Vagina (tissue), 2 donors: ENCODE data around the gene SCAMP3. TPM values are rescaled to one million over a fixed set of nuclear protein-coding genes. Genes with fewer than 3 reads are reported as not detected.

Source experiments
- DNase-seq, 2 donors: peaks; one replicate each; pipeline ENCODE4 v3.0.0-alpha.2; 2017; ENCODE audit errors: extremely low spot score in 2 of 2
- H3K27ac ChIP-seq: fragments of 200-600 bp; sonication (generic); one replicate; pipeline ENCODE4 v1.5.1; 2019
- H3K27me3 ChIP-seq: fragments of 200-600 bp; sonication (generic); one replicate; pipeline ENCODE4 v1.5.1; 2019
- H3K36me3 ChIP-seq, 2 donors: fragments of 200-600 bp; sonication (generic); one replicate each; pipeline ENCODE4 v1.5.1; 2017 to 2019
- H3K4me1 ChIP-seq: fragments of 200-600 bp; sonication (generic); one replicate; pipeline ENCODE4 v1.5.1; 2019
- H3K4me3 ChIP-seq, 2 donors: fragments of 200-600 bp; sonication (generic); 1 replicate in 1 of 2; 2 replicates in 1 of 2; pipeline ENCODE4 v1.5.1; 2016 to 2019
- H3K9me3 ChIP-seq: fragments of 200-600 bp; sonication (generic); one replicate; pipeline ENCODE4 v1.5.1; 2019
- CTCF ChIP-seq, 3 experiments: fragments of 450-650 bp in 2 of 3; fragments of 200-600 bp in 1 of 3; sonication (generic) in 1 of 3; IDR thresholded peaks; one replicate each; pipeline ENCODE4 v1.5.1; 2017 to 2019; ENCODE audit warnings: antibody characterized with exemption in 3 of 3, mild to moderate bottlenecking in 2 of 3, moderate library complexity in 2 of 3
- POLR2A ChIP-seq, 2 donors: fragments of 450-650 bp; IDR thresholded peaks; one replicate each; pipeline ENCODE4 v1.6.1; 2017; ENCODE audit warnings: antibody characterized with exemption in 2 of 2, mild to moderate bottlenecking in 2 of 2, moderate library complexity in 2 of 2
- POLR2AphosphoS5 ChIP-seq, 2 donors: sonication (generic); formaldehyde crosslinking; IDR thresholded peaks; one replicate each; pipeline ENCODE4 v1.9.0; 2017; ENCODE audit warnings: antibody characterized with exemption in 2 of 2, mild to moderate bottlenecking in 2 of 2, low read depth in 1 of 2; ENCODE audit not compliant: insufficient read depth in 1 of 2
- intact Hi-C: fragments of 100-400 bp; cut with DNase I; formaldehyde crosslinking; loops from one replicate; pipeline ENCODE4 v1.15.1; 2023
- total RNA-seq: library from RNA; depleted of rRNA; stranded (reverse); fragments of >200 nt; gene quantifications from one replicate; pipeline ENCODE4 v1.2.3, GENCODE V29; 2016

Gene SCAMP3
- total RNA-seq, 1 donor from 2014 or later, result 44.7 TPM

DNA sequence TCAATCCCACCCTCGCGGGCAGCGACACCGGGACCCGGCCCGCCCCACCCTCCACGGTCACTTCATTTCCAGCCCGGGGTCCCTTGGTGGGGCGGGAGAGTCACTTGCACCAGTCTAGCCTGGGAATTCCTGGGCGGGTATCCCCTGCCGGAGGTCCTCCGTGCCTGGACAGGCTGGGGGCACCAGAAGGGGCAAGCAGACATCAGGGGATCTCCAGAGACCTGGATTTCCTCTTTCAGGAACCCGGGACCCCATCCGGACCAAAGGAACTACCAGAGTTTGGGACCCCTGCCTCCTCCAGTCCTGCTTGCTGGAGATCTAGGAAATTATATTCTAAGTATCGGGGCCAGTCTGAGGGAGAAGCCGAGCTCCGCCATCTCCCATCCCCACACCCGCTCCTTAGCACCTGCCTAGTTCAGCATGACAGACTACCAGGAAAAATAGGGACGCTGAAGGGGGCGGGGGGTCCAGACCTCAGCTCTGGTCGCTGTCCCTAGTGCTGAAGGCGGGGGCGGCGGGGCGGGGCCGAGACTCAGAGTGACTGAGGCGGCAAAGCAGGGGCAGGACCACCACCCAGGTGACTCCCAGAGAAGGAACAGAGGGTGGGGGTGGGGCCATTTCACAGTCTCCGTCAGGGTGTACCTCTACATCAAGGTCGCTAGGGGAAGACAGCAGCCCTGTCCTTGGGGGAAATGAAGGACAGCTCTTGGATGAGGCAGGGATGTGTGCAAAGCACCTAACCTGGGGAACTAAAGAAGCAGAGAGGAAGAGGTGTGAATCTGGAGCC, 15.9 kb upstream of the SCAMP3 start:
- Histone ChIP-seq H3K9me3 (no peaks in the 10 kb centered on the region), H3K36me3 (no peaks in the 10 kb centered on the region), H3K4me3 (peak overlapping the region; percentile 59 to 65), H3K27ac (peak overlapping the region; percentile 61), H3K4me1 (peaks cover 23% of the 10 kb centered on the region), H3K27me3 (no peaks in the 10 kb centered on the region)
- DNase-seq, result no peak
- intact Hi-C loops, result loop anchor here (5.0 kb wide), 1 partner anchor 44 kb away; the partner anchor contains the start of gene RUSC1
- no peak for TF ChIP-seq POLR2AphosphoS5 (IDR thresholded peaks at IDR 0.05; ENCODE audit: insufficient read depth in 1 of 2, low read depth in 1 of 2)
- peak in 1 of 3 experiments; percentile 16 for TF ChIP-seq CTCF (IDR thresholded peaks at IDR 0.05)

DNA sequence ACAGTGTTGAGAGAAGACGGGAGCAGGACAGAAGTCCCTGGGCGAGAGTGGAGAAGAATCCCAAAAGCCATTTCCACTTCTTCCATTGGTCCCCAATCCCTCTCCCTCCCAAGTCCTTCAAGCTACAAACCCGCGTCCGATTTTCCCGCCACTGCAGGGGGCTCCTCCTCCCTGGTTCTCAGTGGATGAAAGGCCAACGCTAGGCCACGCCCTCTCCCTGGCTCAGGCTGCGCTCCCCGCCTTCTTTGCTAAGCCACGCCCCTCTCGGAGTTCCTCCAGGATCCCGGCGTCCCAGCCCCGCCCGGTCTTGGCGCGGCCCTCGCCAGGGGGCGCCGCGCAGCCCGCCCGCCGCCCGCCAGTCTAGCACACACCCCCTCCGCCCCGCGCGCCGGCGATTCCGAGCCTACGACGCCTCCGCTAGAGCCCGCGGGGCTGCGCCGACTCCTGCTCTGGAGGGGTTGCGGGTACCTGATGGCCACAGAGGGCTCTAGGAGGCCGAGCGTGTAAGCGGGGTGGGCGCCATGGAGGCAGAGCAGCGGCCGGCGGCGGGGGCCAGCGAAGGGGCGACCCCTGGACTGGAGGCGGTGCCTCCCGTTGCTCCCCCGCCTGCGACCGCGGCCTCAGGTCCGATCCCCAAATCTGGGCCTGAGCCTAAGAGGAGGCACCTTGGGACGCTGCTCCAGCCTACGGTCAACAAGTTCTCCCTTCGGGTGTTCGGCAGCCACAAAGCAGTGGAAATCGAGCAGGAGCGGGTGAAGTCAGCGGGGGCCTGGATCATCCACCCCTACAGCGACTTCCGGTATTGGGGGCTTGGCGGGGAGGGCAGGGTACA, 15.1 kb upstream of the SCAMP3 start, which contains the start of gene HCN3:
Gene HCN3 (plus strand): TSS at position 394 of the 832 bp plus-strand sequence. CDS start 128 bp downstream, at position 522.
- no peaks in the 10 kb centered on the region for H3K27me3 ChIP-seq
- H3K4me3 ChIP-seq, result peak within 1 kb of the TSS; percentile 59 to 65
- TF ChIP-seq CTCF (IDR thresholded peaks at IDR 0.05) (peak; percentile 15 to 69 (median 49)), POLR2A (IDR thresholded peaks at IDR 0.05) (no peak), POLR2AphosphoS5 (IDR thresholded peaks at IDR 0.05; ENCODE audit: insufficient read depth in 1 of 2, low read depth in 1 of 2) (peak; percentile 41 to 48)
- H3K4me1 ChIP-seq, result peaks cover 28% of the 10 kb centered on the region
- no peaks in the 10 kb centered on the region for H3K36me3 ChIP-seq
- H3K9me3 ChIP-seq, result no peaks in the 10 kb centered on the region
- H3K27ac ChIP-seq, result peak within 1 kb of the TSS; percentile 61
- intact Hi-C loops, result loop anchor here (5.0 kb wide), 1 partner anchor 45 kb away; the partner anchor contains the start of gene RUSC1
- no peak for DNase-seq

- intact Hi-C loops, result no loop called here
These were observed 11.4 kb upstream of the SCAMP3 start, which contains the start of gene CLK2 for GRCh38 chr1:155273343-155274245. Gene CLK2, minus strand, starts transcription at chr1:155273504. Its CDS starts 2,527 bp downstream, at chr1:155270977.

More at GRCh38 chr1:155273343-155274245, 11.4 kb upstream of the SCAMP3 start, which contains the start of gene CLK2:
- DNase-seq, result peak in 1 of 2 donors; percentile 95
- peaks cover 32% of the 10 kb centered on the region for H3K4me1 ChIP-seq
- peak within 1 kb of the TSS; percentile 93 for H3K27ac ChIP-seq
- peak within 1 kb of the TSS; percentile 81 to 83 for H3K4me3 ChIP-seq
- H3K27me3 ChIP-seq, result no peaks in the 10 kb centered on the region
- no peaks in the 10 kb centered on the region for H3K9me3 ChIP-seq
- H3K36me3 ChIP-seq, result peaks cover 5 to 23% of the 10 kb centered on the region in 2 donors
- TF ChIP-seq POLR2AphosphoS5 (IDR thresholded peaks at IDR 0.05; ENCODE audit: insufficient read depth in 1 of 2, low read depth in 1 of 2) (peak; percentile 93), CTCF (IDR thresholded peaks at IDR 0.05) (peak in 1 of 3 experiments; percentile 45), POLR2A (IDR thresholded peaks at IDR 0.05) (peak in 1 of 2 donors; percentile 82)
